ENCODE data around the gene SENP5.
A peak's percentile ranks its signal among the peaks of the same experiment; 100 is the strongest.

SENP5 gene

DNA sequence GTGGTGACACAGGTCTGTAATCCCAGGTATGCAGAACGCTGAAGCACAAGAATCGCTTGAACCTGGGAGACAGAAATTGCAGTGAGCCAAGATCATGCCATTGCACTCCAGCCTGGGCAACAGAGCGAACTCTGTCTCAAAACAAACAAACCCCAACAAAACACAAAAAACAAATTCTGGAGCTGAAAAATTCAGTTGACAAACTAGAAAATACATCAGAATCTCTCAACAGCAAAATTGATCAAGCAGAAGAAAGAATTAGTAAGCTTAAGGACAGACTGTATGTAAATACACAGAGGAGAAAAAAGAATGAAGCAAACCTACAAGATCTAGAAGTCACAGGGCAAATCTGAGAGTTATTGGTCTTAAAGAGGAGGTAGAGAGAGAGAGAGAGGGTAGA, 49.3 kb downstream of the SENP5 start:
- H3K27me3 ChIP-seq (ENCODE audit: insufficient read depth, low read depth), result no peaks in the 10 kb centered on the region
- H3K79me2 ChIP-seq (ENCODE audit: insufficient read depth, low read depth), result no peaks in the 10 kb centered on the region
- H3K27ac ChIP-seq, result no peak overlapping the region
- no peak overlapping the region for H3K4me3 ChIP-seq (IDR thresholded peaks at IDR 0.05; ENCODE audit: insufficient read depth, low read depth, low read length)
- H3K9ac ChIP-seq, result no peak overlapping the region
- TF ChIP-seq, protein P1, sequence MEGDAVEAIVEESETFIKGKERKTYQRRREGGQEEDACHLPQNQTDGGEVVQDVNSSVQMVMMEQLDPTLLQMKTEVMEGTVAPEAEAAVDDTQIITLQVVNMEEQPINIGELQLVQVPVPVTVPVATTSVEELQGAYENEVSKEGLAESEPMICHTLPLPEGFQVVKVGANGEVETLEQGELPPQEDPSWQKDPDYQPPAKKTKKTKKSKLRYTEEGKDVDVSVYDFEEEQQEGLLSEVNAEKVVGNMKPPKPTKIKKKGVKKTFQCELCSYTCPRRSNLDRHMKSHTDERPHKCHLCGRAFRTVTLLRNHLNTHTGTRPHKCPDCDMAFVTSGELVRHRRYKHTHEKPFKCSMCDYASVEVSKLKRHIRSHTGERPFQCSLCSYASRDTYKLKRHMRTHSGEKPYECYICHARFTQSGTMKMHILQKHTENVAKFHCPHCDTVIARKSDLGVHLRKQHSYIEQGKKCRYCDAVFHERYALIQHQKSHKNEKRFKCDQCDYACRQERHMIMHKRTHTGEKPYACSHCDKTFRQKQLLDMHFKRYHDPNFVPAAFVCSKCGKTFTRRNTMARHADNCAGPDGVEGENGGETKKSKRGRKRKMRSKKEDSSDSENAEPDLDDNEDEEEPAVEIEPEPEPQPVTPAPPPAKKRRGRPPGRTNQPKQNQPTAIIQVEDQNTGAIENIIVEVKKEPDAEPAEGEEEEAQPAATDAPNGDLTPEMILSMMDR (conservative IDR thresholded peaks at IDR 0.05; ENCODE audit: low read depth, low read length), result no peak
- no peak overlapping the region for H3K4me2 ChIP-seq
- H3K36me3 ChIP-seq (ENCODE audit: insufficient read depth), result no peaks in the 10 kb centered on the region
- no peak overlapping the region for H2AFZ ChIP-seq (ENCODE audit: low read depth)
- no peaks in the 10 kb centered on the region for H4K20me1 ChIP-seq (ENCODE audit: insufficient read depth)
- no peaks in the 10 kb centered on the region for H3K4me1 ChIP-seq (ENCODE audit: low read depth, poor library complexity, severe bottlenecking)

DNA sequence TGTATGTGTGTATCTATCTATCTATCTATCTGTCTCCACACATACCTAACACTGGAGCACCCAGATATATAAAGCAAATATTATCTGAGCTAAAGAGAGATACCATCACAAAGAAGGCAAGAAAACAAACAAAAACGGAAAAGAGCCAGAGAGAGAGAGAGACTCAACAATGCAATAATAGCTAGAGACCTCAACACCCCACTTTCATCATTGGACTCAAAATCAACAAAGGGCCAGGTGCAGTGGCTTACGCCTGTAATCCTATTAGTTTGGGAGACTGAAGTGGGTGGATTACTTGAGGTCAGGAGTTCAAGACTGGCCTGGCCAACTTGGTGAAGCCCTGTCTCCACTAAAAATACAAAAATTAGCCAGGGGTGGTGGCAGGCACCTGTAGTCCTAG, 51.2 kb downstream of the SENP5 start:
- Histone ChIP-seq H3K36me3 (ENCODE audit: insufficient read depth) (no peaks in the 10 kb centered on the region), H2AFZ (ENCODE audit: low read depth) (no peak overlapping the region), H3K27me3 (ENCODE audit: insufficient read depth, low read depth) (no peaks in the 10 kb centered on the region), H3K9ac (no peak overlapping the region), H3K4me3 (IDR thresholded peaks at IDR 0.05; ENCODE audit: insufficient read depth, low read depth, low read length) (no peak overlapping the region), H4K20me1 (ENCODE audit: insufficient read depth) (no peaks in the 10 kb centered on the region), H3K79me2 (ENCODE audit: insufficient read depth, low read depth) (no peaks in the 10 kb centered on the region), H3K27ac (no peak overlapping the region), H3K4me1 (ENCODE audit: low read depth, poor library complexity, severe bottlenecking) (no peaks in the 10 kb centered on the region), H3K4me2 (no peak overlapping the region)
- TF ChIP-seq, protein P1 (conservative IDR thresholded peaks at IDR 0.05; ENCODE audit: low read depth, low read length), result no peak

DNA sequence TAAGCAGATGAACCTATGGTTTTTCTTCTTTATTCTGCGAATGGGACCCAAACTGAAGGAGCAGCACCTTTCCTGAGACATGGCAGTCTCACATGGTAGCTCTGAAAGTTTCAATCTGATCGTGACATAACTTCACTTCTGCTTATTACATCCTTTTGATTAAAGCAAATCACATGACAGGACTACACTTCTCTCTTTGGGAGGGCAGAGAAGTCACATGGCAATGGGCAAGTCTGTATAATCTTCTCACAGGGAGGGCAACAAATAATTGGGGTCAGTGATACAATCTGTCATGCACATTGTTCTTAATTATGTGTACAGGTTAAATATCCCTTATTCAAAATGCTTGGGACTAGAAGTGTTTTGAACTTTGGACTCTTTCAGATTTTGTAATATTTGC, 53.0 kb downstream of the SENP5 start:
- Histone ChIP-seq H3K36me3 (ENCODE audit: insufficient read depth) (no peaks in the 10 kb centered on the region), H3K4me2 (no peak overlapping the region), H3K79me2 (ENCODE audit: insufficient read depth, low read depth) (no peaks in the 10 kb centered on the region), H3K27me3 (ENCODE audit: insufficient read depth, low read depth) (no peaks in the 10 kb centered on the region), H3K4me3 (IDR thresholded peaks at IDR 0.05; ENCODE audit: insufficient read depth, low read depth, low read length) (no peak overlapping the region), H3K4me1 (ENCODE audit: low read depth, poor library complexity, severe bottlenecking) (no peaks in the 10 kb centered on the region), H3K9ac (no peak overlapping the region), H3K27ac (no peak overlapping the region), H2AFZ (ENCODE audit: low read depth) (no peak overlapping the region), H4K20me1 (ENCODE audit: insufficient read depth) (no peaks in the 10 kb centered on the region)
- TF ChIP-seq, protein P1 (conservative IDR thresholded peaks at IDR 0.05; ENCODE audit: low read depth, low read length), result no peak

DNA sequence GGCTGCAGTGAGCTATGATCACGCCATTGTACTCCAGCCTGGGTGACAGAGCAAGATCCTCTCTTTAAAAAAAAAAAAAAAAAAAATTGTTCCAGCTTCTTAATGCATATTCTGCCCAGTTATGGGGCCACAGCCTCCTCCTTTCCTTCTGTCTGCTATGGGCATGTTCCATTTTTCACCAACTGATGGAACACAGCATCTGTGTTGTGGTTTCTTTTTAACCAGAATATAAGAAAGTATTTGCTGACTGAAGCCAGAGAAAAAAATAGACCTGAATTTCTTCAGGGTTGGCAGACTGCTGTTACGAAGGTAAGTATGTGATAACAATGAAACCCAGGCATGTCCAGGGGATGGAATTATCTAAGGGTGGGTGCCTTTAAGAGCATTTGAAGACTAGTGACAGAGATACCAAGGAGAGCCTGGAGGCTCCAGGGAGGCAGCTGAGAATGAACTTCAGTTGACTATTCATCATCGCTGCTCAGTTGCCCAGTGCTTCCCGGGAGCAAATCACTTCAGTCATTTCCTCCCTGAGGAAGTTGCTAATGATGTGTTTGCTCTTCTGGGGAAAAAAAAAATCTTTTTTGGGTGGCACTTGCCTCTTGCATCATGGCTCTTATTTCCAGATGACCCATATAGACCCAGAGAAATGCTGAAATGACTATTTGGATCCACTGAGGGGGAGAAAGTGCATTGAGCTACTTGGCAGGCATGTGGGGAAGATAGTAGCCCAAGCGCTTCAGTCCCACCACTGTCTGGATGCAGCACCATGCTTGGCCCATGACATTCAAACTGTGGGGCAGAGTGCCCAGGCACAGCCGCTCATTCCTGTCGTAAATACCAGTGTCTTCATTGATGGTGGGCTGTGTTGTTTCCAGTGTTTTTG, 60.1 kb downstream of the SENP5 start:
- H3K4me2 ChIP-seq, result peak overlapping the region; percentile 6; the same call in 1 of the 2 replicates
- H3K4me1 ChIP-seq (ENCODE audit: low read depth, poor library complexity, severe bottlenecking), result peaks cover 17% of the 10 kb centered on the region
- no peaks in the 10 kb centered on the region for H3K36me3 ChIP-seq (ENCODE audit: insufficient read depth)
- H3K27me3 ChIP-seq (ENCODE audit: insufficient read depth, low read depth), result no peaks in the 10 kb centered on the region
- H3K9ac ChIP-seq, result no peak overlapping the region
- H3K4me3 ChIP-seq (IDR thresholded peaks at IDR 0.05; ENCODE audit: insufficient read depth, low read depth, low read length), result no peak overlapping the region
- no peak overlapping the region for H2AFZ ChIP-seq (ENCODE audit: low read depth)
- TF ChIP-seq, protein P1 (conservative IDR thresholded peaks at IDR 0.05; ENCODE audit: low read depth, low read length), result no peak
- H3K79me2 ChIP-seq (ENCODE audit: insufficient read depth, low read depth), result no peaks in the 10 kb centered on the region
- H4K20me1 ChIP-seq (ENCODE audit: insufficient read depth), result no peaks in the 10 kb centered on the region
- no peak overlapping the region for H3K27ac ChIP-seq

All from KMS-11 (cell line).